Measurements from ENCODE around the gene TNNT3. TPM values are rescaled to one million over a fixed set of nuclear protein-coding genes. Genes with fewer than 3 reads are reported as not detected.

TNNT3 gene
- total RNA-seq, 1 donor from 2014 or later, result 1.3 TPM

- no peak overlapping the region for H3K27ac Mint-ChIP-seq (ENCODE audit: unreplicated experiment)
- H3K9me3 Mint-ChIP-seq (ENCODE audit: low read depth), result no peaks in the 10 kb centered on the region
- no peaks in the 10 kb centered on the region for H3K36me3 Mint-ChIP-seq (ENCODE audit: low read depth)
- no peaks in the 10 kb centered on the region for H3K27me3 Mint-ChIP-seq (ENCODE audit: low read depth)
- H3K4me1 Mint-ChIP-seq (ENCODE audit: low read depth), result no peaks in the 10 kb centered on the region
- H3K4me3 Mint-ChIP-seq (ENCODE audit: unreplicated experiment), result no peak overlapping the region
- TF ChIP-seq, protein P1, sequence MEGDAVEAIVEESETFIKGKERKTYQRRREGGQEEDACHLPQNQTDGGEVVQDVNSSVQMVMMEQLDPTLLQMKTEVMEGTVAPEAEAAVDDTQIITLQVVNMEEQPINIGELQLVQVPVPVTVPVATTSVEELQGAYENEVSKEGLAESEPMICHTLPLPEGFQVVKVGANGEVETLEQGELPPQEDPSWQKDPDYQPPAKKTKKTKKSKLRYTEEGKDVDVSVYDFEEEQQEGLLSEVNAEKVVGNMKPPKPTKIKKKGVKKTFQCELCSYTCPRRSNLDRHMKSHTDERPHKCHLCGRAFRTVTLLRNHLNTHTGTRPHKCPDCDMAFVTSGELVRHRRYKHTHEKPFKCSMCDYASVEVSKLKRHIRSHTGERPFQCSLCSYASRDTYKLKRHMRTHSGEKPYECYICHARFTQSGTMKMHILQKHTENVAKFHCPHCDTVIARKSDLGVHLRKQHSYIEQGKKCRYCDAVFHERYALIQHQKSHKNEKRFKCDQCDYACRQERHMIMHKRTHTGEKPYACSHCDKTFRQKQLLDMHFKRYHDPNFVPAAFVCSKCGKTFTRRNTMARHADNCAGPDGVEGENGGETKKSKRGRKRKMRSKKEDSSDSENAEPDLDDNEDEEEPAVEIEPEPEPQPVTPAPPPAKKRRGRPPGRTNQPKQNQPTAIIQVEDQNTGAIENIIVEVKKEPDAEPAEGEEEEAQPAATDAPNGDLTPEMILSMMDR (IDR thresholded peaks at IDR 0.05), result no peak
- no peak for DNase-seq (ENCODE audit: low spot score)
Measured at GRCh38 chr11:1964348-1964747, 44.8 kb downstream of the TNNT3 start.

DNA sequence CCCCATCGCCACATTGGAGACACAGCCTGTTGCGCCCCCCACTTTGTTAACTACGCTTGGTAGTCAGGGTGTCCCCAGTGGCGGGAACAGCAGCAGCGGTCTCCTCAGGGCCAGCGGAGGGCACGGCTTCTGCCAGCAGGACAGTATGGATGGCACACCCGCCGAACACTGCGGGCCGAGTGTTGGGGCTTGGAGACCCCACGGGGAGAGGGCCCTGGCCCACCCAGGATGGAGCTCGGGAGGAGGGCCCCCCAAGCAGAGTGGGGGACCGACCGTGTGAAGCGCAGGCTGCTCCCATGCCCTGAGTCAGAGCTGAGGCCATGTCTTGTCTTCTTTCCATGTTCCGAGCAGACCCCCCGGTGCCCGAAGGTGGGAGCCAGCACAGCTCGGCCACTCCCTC is 45.5 kb downstream of the TNNT3 start:
- TF ChIP-seq, protein P1 (IDR thresholded peaks at IDR 0.05), result no peak
- no peaks in the 10 kb centered on the region for H3K9me3 Mint-ChIP-seq (ENCODE audit: low read depth)
- no peaks in the 10 kb centered on the region for H3K36me3 Mint-ChIP-seq (ENCODE audit: low read depth)
- H3K27me3 Mint-ChIP-seq (ENCODE audit: low read depth), result no peaks in the 10 kb centered on the region
- H3K4me1 Mint-ChIP-seq (ENCODE audit: low read depth), result no peaks in the 10 kb centered on the region
- no peak for DNase-seq (ENCODE audit: low spot score)
- H3K27ac Mint-ChIP-seq (ENCODE audit: unreplicated experiment), result no peak overlapping the region
- no peak overlapping the region for H3K4me3 Mint-ChIP-seq (ENCODE audit: unreplicated experiment)

DNA sequence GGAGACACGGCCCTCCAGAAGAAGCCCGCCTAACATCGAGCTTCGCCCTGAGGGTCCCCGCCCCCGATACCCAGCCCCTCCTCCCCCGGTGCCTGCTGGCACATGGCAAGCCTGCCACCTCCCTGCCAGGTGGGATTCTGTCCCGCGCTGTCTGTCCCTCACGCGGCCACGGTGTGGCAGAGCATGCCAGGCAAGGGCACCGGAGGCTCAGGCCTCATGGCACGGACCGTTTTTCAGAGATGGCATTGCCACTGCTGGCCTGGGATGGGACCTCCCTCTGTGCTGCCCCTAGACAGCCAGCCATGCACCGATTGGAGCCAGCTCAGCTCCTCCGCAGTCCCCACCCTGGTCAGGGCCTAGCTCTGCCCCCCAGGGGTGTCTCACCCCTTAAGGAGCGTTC is 47.0 kb downstream of the TNNT3 start:
- Mint-ChIP-seq H3K4me3 (ENCODE audit: unreplicated experiment) (no peak overlapping the region), H3K4me1 (ENCODE audit: low read depth) (no peaks in the 10 kb centered on the region), H3K9me3 (ENCODE audit: low read depth) (no peaks in the 10 kb centered on the region), H3K27me3 (ENCODE audit: low read depth) (no peaks in the 10 kb centered on the region), H3K36me3 (ENCODE audit: low read depth) (no peaks in the 10 kb centered on the region), H3K27ac (ENCODE audit: unreplicated experiment) (no peak overlapping the region)
- peak; percentile 4 for DNase-seq (ENCODE audit: low spot score)
- TF ChIP-seq, protein P1 (IDR thresholded peaks at IDR 0.05), result no peak

DNA sequence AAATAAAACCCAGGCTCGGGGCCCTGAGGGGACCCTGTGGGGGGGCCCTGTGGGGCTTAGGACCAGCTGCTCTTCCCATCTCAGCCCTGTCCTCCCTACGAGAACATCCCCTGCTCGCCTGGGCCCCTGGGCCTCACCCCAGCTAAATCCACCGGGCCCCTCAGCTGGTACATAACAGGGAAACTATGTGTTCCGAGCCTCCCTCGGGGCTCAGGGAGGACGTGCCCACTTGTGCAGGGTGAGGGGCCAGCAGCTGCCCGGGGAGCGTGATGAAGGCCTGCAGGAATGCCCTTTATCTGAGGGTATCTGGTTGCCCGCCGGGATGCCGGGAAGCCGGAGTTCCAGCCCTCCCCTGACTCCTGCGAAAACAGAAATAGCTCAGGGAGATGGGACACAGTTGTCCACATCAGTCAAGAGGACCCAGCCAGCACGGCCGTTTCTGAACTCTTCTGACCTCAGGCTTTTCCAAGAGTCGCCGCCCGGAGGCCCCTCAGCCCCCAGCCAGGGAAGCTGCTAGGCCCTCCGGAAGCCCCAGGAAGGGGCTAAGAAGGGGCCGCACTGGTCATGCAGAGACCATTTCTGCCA is 48.2 kb downstream of the TNNT3 start:
- no peaks in the 10 kb centered on the region for H3K9me3 Mint-ChIP-seq (ENCODE audit: low read depth)
- H3K27me3 Mint-ChIP-seq (ENCODE audit: low read depth), result no peaks in the 10 kb centered on the region
- TF ChIP-seq, protein P1 (IDR thresholded peaks at IDR 0.05), result no peak
- H3K4me3 Mint-ChIP-seq (ENCODE audit: unreplicated experiment), result no peak overlapping the region
- H3K27ac Mint-ChIP-seq (ENCODE audit: unreplicated experiment), result no peak overlapping the region
- DNase-seq (ENCODE audit: low spot score), result no peak
- H3K4me1 Mint-ChIP-seq (ENCODE audit: low read depth), result no peaks in the 10 kb centered on the region
- H3K36me3 Mint-ChIP-seq (ENCODE audit: low read depth), result no peaks in the 10 kb centered on the region

- no peak overlapping the region for H3K27ac Mint-ChIP-seq (ENCODE audit: unreplicated experiment)
- no peaks in the 10 kb centered on the region for H3K36me3 Mint-ChIP-seq (ENCODE audit: low read depth)
- no peaks in the 10 kb centered on the region for H3K4me1 Mint-ChIP-seq (ENCODE audit: low read depth)
- H3K27me3 Mint-ChIP-seq (ENCODE audit: low read depth), result no peaks in the 10 kb centered on the region
- no peak for DNase-seq (ENCODE audit: low spot score)
- TF ChIP-seq, protein P1 (IDR thresholded peaks at IDR 0.05), result no peak
- H3K4me3 Mint-ChIP-seq (ENCODE audit: unreplicated experiment), result no peak overlapping the region
- H3K9me3 Mint-ChIP-seq (ENCODE audit: low read depth), result no peaks in the 10 kb centered on the region
Measured at GRCh38 chr11:1968454-1969002, 49.0 kb downstream of the TNNT3 start.
